Hepatocyte (in vitro differentiated cells): ENCODE measurements around the gene PIN1. TPM values are rescaled to one million over a fixed set of nuclear protein-coding genes. Genes with fewer than 3 reads are reported as not detected.

Source experiments
- DNase-seq: peaks from one replicate; pipeline ENCODE4 v3.0.0-alpha.2; 2016; ENCODE audit warnings: low spot score
- H2AFZ ChIP-seq: fragments of 200-600 bp; sonication (generic); 2 replicates; pipeline ENCODE4 v1.6.0; 2016; ENCODE audit warnings: antibody characterized with exemption, mild to moderate bottlenecking
- H3K27ac ChIP-seq: fragments of 200-600 bp; sonication (generic); 2 replicates; pipeline ENCODE4 v1.5.1; 2016; ENCODE audit warnings: mild to moderate bottlenecking
- H3K27me3 ChIP-seq: fragments of 200-600 bp; sonication (generic); 2 replicates; pipeline ENCODE4 v1.6.1; 2016
- H3K36me3 ChIP-seq: fragments of 200-600 bp; sonication (generic); replicated peaks from 2 replicates; pipeline ENCODE4 v1.5.1; 2016; ENCODE audit warnings: low read depth; ENCODE audit not compliant: insufficient read depth
- H3K4me1 ChIP-seq: fragments of 200-600 bp; sonication (generic); 2 replicates; pipeline ENCODE4 v1.5.1; 2016; ENCODE audit warnings: mild to moderate bottlenecking, moderate library complexity; ENCODE audit not compliant: insufficient read depth
- H3K4me2 ChIP-seq: fragments of 200-600 bp; sonication (generic); 2 replicates; pipeline ENCODE4 v1.6.0; 2016
- H3K4me3 ChIP-seq: fragments of 200-600 bp; sonication (generic); 2 replicates; pipeline ENCODE4 v1.5.1; 2016; ENCODE audit warnings: mild to moderate bottlenecking
- H3K79me2 ChIP-seq: fragments of 200-600 bp; sonication (generic); 2 replicates; pipeline ENCODE4 v1.6.0; 2017; ENCODE audit warnings: mild to moderate bottlenecking
- H3K9me2 ChIP-seq: fragments of 200-600 bp; sonication (generic); replicated peaks from 2 replicates; pipeline ENCODE4 v1.6.0; 2017; ENCODE audit warnings: mild to moderate bottlenecking; ENCODE audit not compliant: insufficient read depth
- H3K9me3 ChIP-seq: fragments of 200-600 bp; sonication (generic); 2 replicates; pipeline ENCODE4 v1.5.1; 2016; ENCODE audit warnings: low read depth, mild to moderate bottlenecking
- H4K20me1 ChIP-seq: fragments of 200-600 bp; sonication (generic); 2 replicates; pipeline ENCODE4 v1.6.0; 2016; ENCODE audit warnings: mild to moderate bottlenecking; ENCODE audit not compliant: insufficient read depth, poor library complexity, severe bottlenecking
- EZH2 ChIP-seq: fragments of 200-600 bp; sonication (generic); IDR thresholded peaks from 2 replicates; pipeline ENCODE4 v1.6.1; 2016; ENCODE audit warnings: antibody characterized with exemption, mild to moderate bottlenecking, borderline replicate concordance
- EZH2phosphoT487 ChIP-seq: fragments of 200-600 bp; sonication (generic); IDR thresholded peaks from one replicate; pipeline ENCODE4 v1.6.1; 2018; ENCODE audit warnings: antibody characterized with exemption, mild to moderate bottlenecking, low read depth, moderate library complexity; ENCODE audit not compliant: unreplicated experiment, severe bottlenecking
- WGBS: methylation state at CpG from one replicate; pipeline ENCODE4 v1.1.6; 2016; ENCODE audit warnings: low lambda C conversion rate; ENCODE audit errors: missing lambda C conversion rate; 5-methylcytosine and 5-hydroxymethylcytosine counted together
- polyA plus RNA-seq: library from polyadenylated mRNA; unstranded; fragments of >200 nt; fragmentation: Nextera tagmentation; extraction: Ambion mirVana; gene quantifications from 2 replicates; pipeline ENCODE4 v1.2.1, GENCODE V29; 2016
- small RNA-seq: library from RNA; depleted of rRNA; stranded (forward); fragments of <200 nt; gene quantifications from one replicate; pipeline ENCODE3, GENCODE V24; 2014
- total RNA-seq: library from RNA; depleted of rRNA; stranded (reverse); fragments of >200 nt; gene quantifications from 2 replicates; pipeline ENCODE4 v1.2.3, GENCODE V29; 2014
- TF ChIP-seq, protein P1 (sequence below): fragments of 200-600 bp; sonication (generic); IDR thresholded peaks from 2 replicates; pipeline ENCODE4 v1.5.1; 2016; ENCODE audit warnings: antibody characterized with exemption, mild to moderate bottlenecking; ENCODE audit not compliant: poor library complexity

Gene PIN1
- total and polyA plus RNA-seq, 2 experiments from 2014 or later, result 62.1 to 123 TPM

DNA sequence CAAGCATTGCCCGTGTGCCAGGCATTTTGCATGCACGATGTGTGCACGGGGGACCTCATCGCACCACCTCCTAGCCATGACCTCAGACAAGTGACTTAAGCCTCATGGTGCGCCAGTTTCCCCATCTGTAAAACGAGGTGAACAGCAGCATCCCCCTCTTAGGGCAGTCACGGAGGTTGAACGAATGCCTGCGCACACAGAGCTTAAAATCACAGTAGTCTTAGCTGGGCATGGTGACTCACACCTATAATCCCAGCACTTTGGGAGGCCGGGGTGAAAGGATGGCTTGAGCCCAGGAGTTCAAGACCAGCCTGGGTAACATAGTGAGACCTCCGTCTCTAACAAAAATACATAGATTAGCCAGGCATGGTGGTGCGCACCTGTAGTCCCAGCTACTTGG lies 48.6 kb downstream of the PIN1 start:
- 84% methylated on average over 12 of the region's 12 CpGs for WGBS
- Histone ChIP-seq H3K4me1 (no peaks in the 10 kb centered on the region), H3K27me3 (no peaks in the 10 kb centered on the region), H3K4me3 (no peak overlapping the region), H3K79me2 (no peaks in the 10 kb centered on the region), H3K27ac (no peak overlapping the region), H2AFZ (no peak overlapping the region), H3K9me3 (no peaks in the 10 kb centered on the region), H4K20me1 (no peaks in the 10 kb centered on the region), H3K9me2 (no peaks in the 10 kb centered on the region), H3K4me2 (no peak overlapping the region), H3K36me3 (no peaks in the 10 kb centered on the region)
- TF ChIP-seq, protein P1, sequence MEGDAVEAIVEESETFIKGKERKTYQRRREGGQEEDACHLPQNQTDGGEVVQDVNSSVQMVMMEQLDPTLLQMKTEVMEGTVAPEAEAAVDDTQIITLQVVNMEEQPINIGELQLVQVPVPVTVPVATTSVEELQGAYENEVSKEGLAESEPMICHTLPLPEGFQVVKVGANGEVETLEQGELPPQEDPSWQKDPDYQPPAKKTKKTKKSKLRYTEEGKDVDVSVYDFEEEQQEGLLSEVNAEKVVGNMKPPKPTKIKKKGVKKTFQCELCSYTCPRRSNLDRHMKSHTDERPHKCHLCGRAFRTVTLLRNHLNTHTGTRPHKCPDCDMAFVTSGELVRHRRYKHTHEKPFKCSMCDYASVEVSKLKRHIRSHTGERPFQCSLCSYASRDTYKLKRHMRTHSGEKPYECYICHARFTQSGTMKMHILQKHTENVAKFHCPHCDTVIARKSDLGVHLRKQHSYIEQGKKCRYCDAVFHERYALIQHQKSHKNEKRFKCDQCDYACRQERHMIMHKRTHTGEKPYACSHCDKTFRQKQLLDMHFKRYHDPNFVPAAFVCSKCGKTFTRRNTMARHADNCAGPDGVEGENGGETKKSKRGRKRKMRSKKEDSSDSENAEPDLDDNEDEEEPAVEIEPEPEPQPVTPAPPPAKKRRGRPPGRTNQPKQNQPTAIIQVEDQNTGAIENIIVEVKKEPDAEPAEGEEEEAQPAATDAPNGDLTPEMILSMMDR, result no peak
- TF ChIP-seq EZH2phosphoT487 (no peak), EZH2 (no peak)
- no peak for DNase-seq

DNA sequence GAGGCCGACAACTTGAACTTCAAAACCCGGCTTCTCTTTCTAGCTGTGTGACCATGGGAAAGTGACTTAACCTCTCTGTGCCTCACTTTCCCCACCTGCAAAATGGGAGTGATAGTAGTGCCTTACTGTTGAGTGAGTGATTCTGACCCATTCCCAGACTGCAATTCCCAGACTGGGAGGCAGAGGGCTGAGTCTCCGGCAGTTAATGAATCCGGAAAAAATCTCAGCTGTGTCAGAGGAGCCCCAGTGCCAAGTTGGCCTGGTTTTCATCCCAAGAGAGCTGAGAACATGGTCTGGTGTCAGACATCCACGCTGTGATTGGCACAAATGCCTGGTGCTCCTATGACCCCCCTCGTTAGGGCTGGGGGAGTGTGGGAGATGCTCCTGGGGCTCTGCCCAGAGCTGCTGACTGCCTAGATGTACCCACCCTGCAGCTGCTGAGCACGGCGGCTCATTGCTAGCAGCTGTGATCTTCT lies 50.0 kb downstream of the PIN1 start:
- H3K4me2 ChIP-seq, result no peak overlapping the region
- WGBS, result 63% methylated on average over 8 of the region's 8 CpGs
- no peak overlapping the region for H2AFZ ChIP-seq
- H3K4me3 ChIP-seq, result no peak overlapping the region
- peak; percentile 29 for DNase-seq
- H3K27ac ChIP-seq, result no peak overlapping the region
- no peaks in the 10 kb centered on the region for H3K36me3 ChIP-seq
- no peaks in the 10 kb centered on the region for H4K20me1 ChIP-seq
- TF ChIP-seq, protein P1, result peak; percentile 19
- no peak for TF ChIP-seq EZH2
- no peaks in the 10 kb centered on the region for H3K9me3 ChIP-seq
- H3K27me3 ChIP-seq, result no peaks in the 10 kb centered on the region
- H3K9me2 ChIP-seq, result no peaks in the 10 kb centered on the region
- no peaks in the 10 kb centered on the region for H3K4me1 ChIP-seq
- H3K79me2 ChIP-seq, result no peaks in the 10 kb centered on the region

DNA sequence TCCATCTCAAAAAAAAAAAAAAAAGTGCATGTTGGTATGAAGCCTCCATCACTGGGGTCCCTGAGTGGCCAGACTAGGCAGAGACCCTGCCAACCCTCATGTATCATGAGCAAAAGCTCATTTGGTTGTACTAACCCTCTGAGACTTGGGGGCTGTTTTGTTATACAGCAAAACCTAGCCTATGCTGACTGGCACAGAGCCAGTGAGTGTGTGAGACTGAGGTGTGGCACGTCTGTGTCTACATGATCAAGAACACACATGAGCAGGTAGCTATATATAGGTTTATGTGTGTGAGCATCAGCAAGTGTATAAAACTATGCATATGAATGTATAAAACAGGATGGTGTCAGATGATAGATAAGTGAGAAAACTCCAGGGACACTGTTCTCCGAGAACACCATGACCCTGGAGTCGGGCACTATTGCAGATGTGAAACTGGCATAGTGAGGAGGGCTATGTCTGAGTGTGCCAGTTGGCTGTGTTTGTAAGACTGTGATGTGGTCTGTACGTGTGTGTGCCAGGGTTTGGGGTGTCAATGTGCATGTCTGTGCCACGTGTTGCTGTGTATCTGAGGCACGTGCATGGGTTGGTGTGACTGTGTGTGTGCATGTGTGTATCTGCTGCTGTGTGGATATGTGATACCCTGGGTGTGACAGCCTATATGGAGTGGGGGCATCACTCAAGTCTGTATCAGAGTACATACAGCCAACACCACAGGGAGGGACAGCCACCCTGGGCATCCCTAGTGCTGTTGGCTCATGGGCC lies 56.7 kb downstream of the PIN1 start:
- Histone ChIP-seq H4K20me1 (no peaks in the 10 kb centered on the region), H3K27me3 (no peaks in the 10 kb centered on the region)
- WGBS, result 93% methylated on average over 6 of the region's 6 CpGs

More for the DNA sequence above, 56.7 kb downstream of the PIN1 start:
- H3K4me2 ChIP-seq, result no peak overlapping the region
- no peak overlapping the region for H3K27ac ChIP-seq
- no peak overlapping the region for H3K4me3 ChIP-seq
- H2AFZ ChIP-seq, result no peak overlapping the region
- H3K79me2 ChIP-seq, result no peaks in the 10 kb centered on the region
- no peaks in the 10 kb centered on the region for H3K36me3 ChIP-seq
- no peak for DNase-seq
- no peak for TF ChIP-seq EZH2
- TF ChIP-seq, protein P1, result no peak
- TF ChIP-seq EZH2phosphoT487, result no peak
- H3K9me3 ChIP-seq, result no peaks in the 10 kb centered on the region
- no peaks in the 10 kb centered on the region for H3K4me1 ChIP-seq
- H3K9me2 ChIP-seq, result no peaks in the 10 kb centered on the region

Small RNA genes within 50 kb of the gene (small RNA-seq; reads per million reads assigned to genes)
- gene RF00156, result not detected

Other genes starting within 250 kb of the PIN1 start
- 40.3 and 52.8 TPM in 2 replicates for gene ZNF561, start 214.1 kb upstream of the PIN1 start, total RNA-seq
- 21.1 and 21.6 TPM in 2 replicates for gene ZNF561, start 214.1 kb upstream of the PIN1 start, polyA plus RNA-seq
- 0.24 and 0.87 TPM in 2 replicates for gene ZNF562, start 160.2 kb upstream of the PIN1 start, total RNA-seq
- 0.94 and 1.3 TPM in 2 replicates for gene ZNF562, start 160.2 kb upstream of the PIN1 start, polyA plus RNA-seq
- gene ZNF846, start 66.6 kb upstream of the PIN1 start, total RNA-seq, result 26.0 and 28.4 TPM in 2 replicates
- 16.9 and 23.3 TPM in 2 replicates for gene ZNF846, start 66.6 kb upstream of the PIN1 start, polyA plus RNA-seq
- gene FBXL12, start 16.2 kb upstream of the PIN1 start, total RNA-seq, result 28.1 and 33.1 TPM in 2 replicates
- 42.3 and 44.4 TPM in 2 replicates for gene FBXL12, start 16.2 kb upstream of the PIN1 start, polyA plus RNA-seq
- gene UBL5, start 7.4 kb upstream of the PIN1 start, total RNA-seq, result 528 and 581 TPM in 2 replicates
- 613 and 628 TPM in 2 replicates for gene UBL5, start 7.4 kb upstream of the PIN1 start, polyA plus RNA-seq
- 33.1 and 36.8 TPM in 2 replicates for gene OLFM2, start 101.2 kb downstream of the PIN1 start, total RNA-seq
- 36.5 and 37.0 TPM in 2 replicates for gene OLFM2, start 101.2 kb downstream of the PIN1 start, polyA plus RNA-seq
- gene COL5A3, start 175.2 kb downstream of the PIN1 start, total RNA-seq, result 1.9 and 2.0 TPM in 2 replicates
- gene COL5A3, start 175.2 kb downstream of the PIN1 start, polyA plus RNA-seq, result 0.78 and 2.1 TPM in 2 replicates
- not detected in 2 replicates for gene RDH8, start 178.2 kb downstream of the PIN1 start, total RNA-seq
- not detected in 2 replicates for gene RDH8, start 178.2 kb downstream of the PIN1 start, polyA plus RNA-seq